HepG2 (cell line): ENCODE data around the gene RASSF4. TPM values are rescaled to one million over a fixed set of nuclear protein-coding genes. Genes with fewer than 3 reads are reported as not detected.

Experiments
- ELF3 ChIP-seq: IDR thresholded peaks from 2 replicates; pipeline ENCODE4 v1.6.1; 2016; ENCODE audit warnings: missing genetic modification reagents, missing compliant biosample characterization
- GPN1 ChIP-seq: sonication (generic); formaldehyde crosslinking; IDR thresholded peaks from 2 replicates; pipeline ENCODE4 v1.5.1; 2020; ENCODE audit warnings: missing genetic modification reagents, borderline replicate concordance
- IRX3 ChIP-seq: sonication (generic); formaldehyde crosslinking; IDR thresholded peaks from 2 replicates; pipeline ENCODE4 v1.8.1; 2023; ENCODE audit warnings: mild to moderate bottlenecking, low read depth, missing genetic modification reagents, borderline replicate concordance
- NFATC3 ChIP-seq: sonication (generic); formaldehyde crosslinking; IDR thresholded peaks from 2 replicates; pipeline ENCODE4 v1.5.1; 2020; ENCODE audit warnings: mild to moderate bottlenecking, missing genetic modification reagents
- NR1H2 ChIP-seq: sonication (generic); formaldehyde crosslinking; IDR thresholded peaks from 2 replicates; pipeline ENCODE4 v1.8.1; 2022; ENCODE audit warnings: low read depth, missing genetic modification reagents, borderline replicate concordance
- PHF5A ChIP-seq: IDR thresholded peaks from one replicate; pipeline ENCODE4 v1.6.1; 2018; ENCODE audit warnings: low read depth, missing genetic modification reagents; ENCODE audit not compliant: unreplicated experiment
- RFX1 ChIP-seq: fragments of 450-650 bp; IDR thresholded peaks from 2 replicates; pipeline ENCODE4 v1.6.1; 2017
- SRY ChIP-seq: sonication (generic); formaldehyde crosslinking; IDR thresholded peaks from 2 replicates; pipeline ENCODE4 v1.8.0; 2022; ENCODE audit warnings: mild to moderate bottlenecking, missing genetic modification reagents
- ZNF432 ChIP-seq: sonication (generic); formaldehyde crosslinking; IDR thresholded peaks from 2 replicates; pipeline ENCODE4 v1.5.0; 2020; ENCODE audit warnings: missing genetic modification reagents, mild to moderate bottlenecking, borderline replicate concordance
- ZNF652 ChIP-seq: IDR thresholded peaks from 2 replicates; pipeline ENCODE4 v1.6.1; 2016; ENCODE audit warnings: low read depth, borderline replicate concordance
- ZNF720 ChIP-seq: sonication (generic); formaldehyde crosslinking; IDR thresholded peaks from 2 replicates; pipeline ENCODE4 v1.4.0; 2020; ENCODE audit warnings: missing genetic modification reagents
- polyA plus RNA-seq, 8 experiments: library from polyadenylated mRNA; depleted of rRNA in 3 of 8; stranded (reverse) in 7 of 8; unstranded in 1 of 8; fragments of >200 nt; fragmentation: Illumina TruSeq in 4 of 8; extraction: Trizol in 4 of 8; gene quantifications; 2 replicates each; pipeline versions ENCODE4 v1.2.1 to v1.2.3, GENCODE V29; 2011 to 2016; ENCODE audit warnings: low read depth in 4 of 8, missing spikeins in 1 of 8, mixed read lengths in 1 of 8; ENCODE audit not compliant: insufficient read depth in 1 of 8
- total RNA-seq, 5 experiments: library from RNA; depleted of rRNA; stranded (reverse); fragments of >200 nt; fragmentation: Illumina TruSeq; extraction: Trizol; gene quantifications; 2 replicates each; pipeline ENCODE4 v1.2.3, GENCODE V29; 2016; ENCODE audit warnings: low read depth in 1 of 5
- TF ChIP-seq, protein P1 (sequence below): sonication (generic); formaldehyde crosslinking; IDR thresholded peaks from 2 replicates; pipeline ENCODE4 v1.5.1; 2020; ENCODE audit warnings: missing genetic modification reagents, mild to moderate bottlenecking, borderline replicate concordance
- TF ChIP-seq, protein P2 (sequence below): sonication (generic); formaldehyde crosslinking; conservative IDR thresholded peaks from 2 replicates; pipeline ENCODE4 v1.4.0; 2020; ENCODE audit warnings: missing genetic modification reagents
- TF ChIP-seq, protein P3 (sequence below): sonication (generic); formaldehyde crosslinking; conservative IDR thresholded peaks from 2 replicates; pipeline ENCODE4 v1.4.0; 2020; ENCODE audit warnings: missing genetic modification reagents
- TF ChIP-seq, protein P4 (sequence below), 2 experiments: sonication (generic) in 1 of 2; formaldehyde crosslinking in 1 of 2; IDR thresholded peaks; 2 replicates each; pipeline versions ENCODE4 v1.5.1 to v1.6.1; 2011 to 2020; ENCODE audit warnings: borderline replicate concordance in 1 of 2, low read depth in 1 of 2, low read length in 1 of 2, mild to moderate bottlenecking in 1 of 2, missing genetic modification reagents in 1 of 2, moderate library complexity in 1 of 2
- TF ChIP-seq, protein P5 (sequence below): IDR thresholded peaks from 2 replicates; pipeline ENCODE4 v1.6.1; 2016; ENCODE audit warnings: low read depth

Gene RASSF4
- total and polyA plus RNA-seq, 2 of the 13 experiments (the other 11 are each of a cell fraction or from before 2014, with no cell fraction given): 34.0 to 51.7 TPM

DNA sequence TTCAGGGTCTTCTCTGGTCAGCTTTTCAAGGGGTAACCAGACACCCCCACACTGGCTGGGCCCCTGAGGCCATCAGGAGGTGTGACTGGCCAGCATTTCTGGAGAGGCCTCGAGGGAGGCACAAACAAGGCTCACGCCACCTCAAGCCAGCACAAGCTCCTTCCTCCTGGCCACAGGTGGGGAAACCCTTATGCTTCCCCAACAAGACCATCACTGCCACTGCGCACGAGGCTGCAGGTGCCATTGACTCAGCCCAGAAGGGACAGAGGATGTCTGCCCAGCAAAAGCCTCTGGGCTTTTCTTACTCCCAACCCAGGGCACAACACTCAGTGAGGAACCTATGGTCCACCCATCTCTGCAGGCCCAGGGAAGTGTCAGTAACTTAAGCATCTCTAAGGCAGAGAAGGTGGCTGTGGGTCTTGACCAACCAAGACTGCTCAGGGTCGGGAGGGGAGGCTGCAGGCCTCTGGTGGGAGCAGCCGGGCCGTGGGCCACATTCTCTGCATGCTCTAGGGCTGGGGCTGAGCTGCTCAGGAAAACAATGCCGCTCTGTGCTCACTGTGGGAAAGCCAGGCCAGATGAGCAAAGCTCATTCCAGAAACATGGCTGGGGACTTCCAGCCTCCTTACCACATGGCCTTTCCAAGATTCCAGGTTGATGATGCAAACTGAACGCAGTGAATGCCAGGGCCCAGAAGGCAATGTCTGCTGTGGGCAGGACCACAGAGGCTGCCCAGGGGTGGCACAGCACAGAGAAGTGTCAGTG lies 24.2 kb upstream of the RASSF4 start (continued):
- TF ChIP-seq RFX1 (no peak), IRX3 (CRISPR knock-in tag) (no peak), ZNF720 (no peak), NR1H2 (CRISPR knock-in tag) (no peak), NFATC3 (peak; percentile 79; the same call in 1 of the 2 replicates), ZNF652 (CRISPR knock-in tag) (no peak), ELF3 (CRISPR knock-in tag) (peak; percentile 80), SRY (CRISPR knock-in tag) (peak; percentile 89), GPN1 (CRISPR knock-in tag) (no peak), PHF5A (CRISPR knock-in tag) (peak; percentile 17), ZNF432 (CRISPR knock-in tag) (no peak)
- TF ChIP-seq, protein P1, sequence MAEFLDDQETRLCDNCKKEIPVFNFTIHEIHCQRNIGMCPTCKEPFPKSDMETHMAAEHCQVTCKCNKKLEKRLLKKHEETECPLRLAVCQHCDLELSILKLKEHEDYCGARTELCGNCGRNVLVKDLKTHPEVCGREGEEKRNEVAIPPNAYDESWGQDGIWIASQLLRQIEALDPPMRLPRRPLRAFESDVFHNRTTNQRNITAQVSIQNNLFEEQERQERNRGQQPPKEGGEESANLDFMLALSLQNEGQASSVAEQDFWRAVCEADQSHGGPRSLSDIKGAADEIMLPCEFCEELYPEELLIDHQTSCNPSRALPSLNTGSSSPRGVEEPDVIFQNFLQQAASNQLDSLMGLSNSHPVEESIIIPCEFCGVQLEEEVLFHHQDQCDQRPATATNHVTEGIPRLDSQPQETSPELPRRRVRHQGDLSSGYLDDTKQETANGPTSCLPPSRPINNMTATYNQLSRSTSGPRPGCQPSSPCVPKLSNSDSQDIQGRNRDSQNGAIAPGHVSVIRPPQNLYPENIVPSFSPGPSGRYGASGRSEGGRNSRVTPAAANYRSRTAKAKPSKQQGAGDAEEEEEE (CRISPR knock-in tag): peak; percentile 69; the same call in 1 of the 2 replicates
- TF ChIP-seq, protein P2, sequence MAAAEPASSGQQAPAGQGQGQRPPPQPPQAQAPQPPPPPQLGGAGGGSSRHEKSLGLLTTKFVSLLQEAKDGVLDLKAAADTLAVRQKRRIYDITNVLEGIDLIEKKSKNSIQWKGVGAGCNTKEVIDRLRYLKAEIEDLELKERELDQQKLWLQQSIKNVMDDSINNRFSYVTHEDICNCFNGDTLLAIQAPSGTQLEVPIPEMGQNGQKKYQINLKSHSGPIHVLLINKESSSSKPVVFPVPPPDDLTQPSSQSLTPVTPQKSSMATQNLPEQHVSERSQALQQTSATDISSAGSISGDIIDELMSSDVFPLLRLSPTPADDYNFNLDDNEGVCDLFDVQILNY (CRISPR knock-in tag): no peak
- TF ChIP-seq, protein P3, sequence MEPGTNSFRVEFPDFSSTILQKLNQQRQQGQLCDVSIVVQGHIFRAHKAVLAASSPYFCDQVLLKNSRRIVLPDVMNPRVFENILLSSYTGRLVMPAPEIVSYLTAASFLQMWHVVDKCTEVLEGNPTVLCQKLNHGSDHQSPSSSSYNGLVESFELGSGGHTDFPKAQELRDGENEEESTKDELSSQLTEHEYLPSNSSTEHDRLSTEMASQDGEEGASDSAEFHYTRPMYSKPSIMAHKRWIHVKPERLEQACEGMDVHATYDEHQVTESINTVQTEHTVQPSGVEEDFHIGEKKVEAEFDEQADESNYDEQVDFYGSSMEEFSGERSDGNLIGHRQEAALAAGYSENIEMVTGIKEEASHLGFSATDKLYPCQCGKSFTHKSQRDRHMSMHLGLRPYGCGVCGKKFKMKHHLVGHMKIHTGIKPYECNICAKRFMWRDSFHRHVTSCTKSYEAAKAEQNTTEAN (CRISPR knock-in tag): peak; percentile 87; the same call in 1 of the 2 replicates
- TF ChIP-seq, protein P4, sequence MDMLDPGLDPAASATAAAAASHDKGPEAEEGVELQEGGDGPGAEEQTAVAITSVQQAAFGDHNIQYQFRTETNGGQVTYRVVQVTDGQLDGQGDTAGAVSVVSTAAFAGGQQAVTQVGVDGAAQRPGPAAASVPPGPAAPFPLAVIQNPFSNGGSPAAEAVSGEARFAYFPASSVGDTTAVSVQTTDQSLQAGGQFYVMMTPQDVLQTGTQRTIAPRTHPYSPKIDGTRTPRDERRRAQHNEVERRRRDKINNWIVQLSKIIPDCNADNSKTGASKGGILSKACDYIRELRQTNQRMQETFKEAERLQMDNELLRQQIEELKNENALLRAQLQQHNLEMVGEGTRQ (IDR thresholded peaks at IDR 0.05; ENCODE audit: low read depth, low read length): no peak
- TF ChIP-seq, protein P4 (CRISPR knock-in tag; IDR thresholded peaks at IDR 0.05; ENCODE audit: borderline replicate concordance): 0 out of 2 replicates have a peak, but pooled peaks have one; percentile 39
- TF ChIP-seq, protein P5, sequence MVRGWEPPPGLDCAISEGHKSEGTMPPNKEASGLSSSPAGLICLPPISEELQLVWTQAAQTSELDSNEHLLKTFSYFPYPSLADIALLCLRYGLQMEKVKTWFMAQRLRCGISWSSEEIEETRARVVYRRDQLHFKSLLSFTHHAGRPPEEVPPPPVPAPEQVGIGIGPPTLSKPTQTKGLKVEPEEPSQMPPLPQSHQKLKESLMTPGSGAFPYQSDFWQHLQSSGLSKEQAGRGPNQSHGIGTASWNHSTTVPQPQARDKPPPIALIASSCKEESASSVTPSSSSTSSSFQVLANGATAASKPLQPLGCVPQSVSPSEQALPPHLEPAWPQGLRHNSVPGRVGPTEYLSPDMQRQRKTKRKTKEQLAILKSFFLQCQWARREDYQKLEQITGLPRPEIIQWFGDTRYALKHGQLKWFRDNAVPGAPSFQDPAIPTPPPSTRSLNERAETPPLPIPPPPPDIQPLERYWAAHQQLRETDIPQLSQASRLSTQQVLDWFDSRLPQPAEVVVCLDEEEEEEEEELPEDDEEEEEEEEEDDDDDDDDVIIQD (CRISPR knock-in tag): no peak
